Activated CD4-positive, alpha-beta T cell treated with anti-CD3 and anti-CD28 coated beads, Interleukin-2, amount 50 U/mL, for 1 hour (primary cell): ENCODE results near the gene VAV2.
"Not testable (repeated sequence)": the region's sequence is repeated elsewhere in the genome, so short reads cannot be mapped to it uniquely, and the experiment has no call there.

Experiments
- DNase-seq: peaks from one replicate; pipeline ENCODE4 v3.0.0-alpha.2; 2020

VAV2 gene

GRCh38 chr9:133777068-133777791 lies 214.9 kb downstream of the VAV2 start:
- no peak for DNase-seq

- DNase-seq: no peak
Measured at GRCh38 chr9:133775951-133776905, 215.9 kb downstream of the VAV2 start.

- DNase-seq: no peak
Measured at GRCh38 chr9:133775291-133775690, 216.8 kb downstream of the VAV2 start.

GRCh38 chr9:133774799-133775198 lies 217.3 kb downstream of the VAV2 start:
- no peak for DNase-seq

GRCh38 chr9:133773889-133774655 lies 218.1 kb downstream of the VAV2 start:
- no peak for DNase-seq

- no peak for DNase-seq
Measured at GRCh38 chr9:133772581-133772980, 219.5 kb downstream of the VAV2 start.

- DNase-seq: no peak
Measured at GRCh38 chr9:133771486-133772482, 220.3 kb downstream of the VAV2 start.

GRCh38 chr9:133770076-133770777 lies 221.9 kb downstream of the VAV2 start:
- DNase-seq: no peak

GRCh38 chr9:133769511-133770075 lies 222.5 kb downstream of the VAV2 start:
- DNase-seq: no peak

GRCh38 chr9:133768859-133769510 lies 223.1 kb downstream of the VAV2 start:
- DNase-seq: no peak

- DNase-seq: no peak
Measured at GRCh38 chr9:133768371-133768858, 223.7 kb downstream of the VAV2 start.

GRCh38 chr9:133767625-133768024 lies 224.5 kb downstream of the VAV2 start:
- no peak for DNase-seq

GRCh38 chr9:133767008-133767407 lies 225.1 kb downstream of the VAV2 start:
- no peak for DNase-seq

- DNase-seq: not testable (repeated sequence)
Measured at GRCh38 chr9:133766234-133766633, 225.9 kb downstream of the VAV2 start.

- DNase-seq: no peak
Measured at GRCh38 chr9:133763272-133764183, 228.6 kb downstream of the VAV2 start.

GRCh38 chr9:133762488-133763271 lies 229.4 kb downstream of the VAV2 start:
- DNase-seq: no peak

GRCh38 chr9:133761641-133762248 lies 230.4 kb downstream of the VAV2 start:
- DNase-seq: no peak
